ENCODE data around the gene DIAPH3.

Gene DIAPH3

GRCh38 chr13:59835569-59835968 lies 328.2 kb downstream of the DIAPH3 start:
- Histone ChIP-seq H3K27ac (no peak overlapping the region), H3K4me3 (ENCODE audit: low read depth in 1 of 2, low read length in 1 of 2) (no peak overlapping the region), H3K9me3 (no peaks in the 10 kb centered on the region), H3K4me1 (ENCODE audit: control insufficient read depth in 1 of 2, insufficient read depth in 1 of 2, low read depth in 1 of 2, low read length in 1 of 2) (no peaks in the 10 kb centered on the region), H3K27me3 (no peaks in the 10 kb centered on the region), H3K36me3 (no peaks in the 10 kb centered on the region)
- TF ChIP-seq CTCF (IDR thresholded peaks at IDR 0.05): no peak

DNA sequence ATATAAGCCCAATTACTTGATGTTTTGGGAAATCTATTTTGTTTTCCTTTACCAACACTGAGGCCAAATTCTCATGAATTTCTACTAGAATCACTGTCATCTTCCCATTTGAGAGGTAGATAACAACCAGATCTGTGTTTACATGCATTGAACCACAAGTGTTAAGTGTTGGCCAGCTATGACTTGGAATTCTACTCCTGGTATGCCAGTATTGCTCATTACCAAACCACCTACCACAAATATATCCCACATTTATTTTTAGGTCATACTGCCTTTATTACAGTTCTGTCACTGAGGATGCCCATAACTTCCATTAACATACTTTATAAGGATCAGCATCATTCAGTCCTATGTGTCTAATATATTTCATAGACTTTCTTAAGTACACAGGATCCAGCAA lies 328.9 kb downstream of the DIAPH3 start:
- H3K36me3 ChIP-seq: no peaks in the 10 kb centered on the region
- H3K27me3 ChIP-seq: no peaks in the 10 kb centered on the region
- H3K9me3 ChIP-seq: no peaks in the 10 kb centered on the region
- H3K4me1 ChIP-seq (ENCODE audit: control insufficient read depth in 1 of 2, insufficient read depth in 1 of 2, low read depth in 1 of 2, low read length in 1 of 2): no peaks in the 10 kb centered on the region
- H3K4me3 ChIP-seq (ENCODE audit: low read depth in 1 of 2, low read length in 1 of 2): no peak overlapping the region
- H3K27ac ChIP-seq: no peak overlapping the region
- no peak for TF ChIP-seq CTCF (IDR thresholded peaks at IDR 0.05)

- no peaks in the 10 kb centered on the region for H3K27me3 ChIP-seq
- H3K36me3 ChIP-seq: no peaks in the 10 kb centered on the region
- no peak overlapping the region for H3K27ac ChIP-seq
- no peak for TF ChIP-seq CTCF (IDR thresholded peaks at IDR 0.05)
- H3K4me1 ChIP-seq (ENCODE audit: control insufficient read depth in 1 of 2, insufficient read depth in 1 of 2, low read depth in 1 of 2, low read length in 1 of 2): no peaks in the 10 kb centered on the region
- H3K4me3 ChIP-seq (ENCODE audit: low read depth in 1 of 2, low read length in 1 of 2): no peak overlapping the region
- H3K9me3 ChIP-seq: no peaks in the 10 kb centered on the region
These were observed 334.0 kb downstream of the DIAPH3 start for GRCh38 chr13:59829690-59830089.

DNA sequence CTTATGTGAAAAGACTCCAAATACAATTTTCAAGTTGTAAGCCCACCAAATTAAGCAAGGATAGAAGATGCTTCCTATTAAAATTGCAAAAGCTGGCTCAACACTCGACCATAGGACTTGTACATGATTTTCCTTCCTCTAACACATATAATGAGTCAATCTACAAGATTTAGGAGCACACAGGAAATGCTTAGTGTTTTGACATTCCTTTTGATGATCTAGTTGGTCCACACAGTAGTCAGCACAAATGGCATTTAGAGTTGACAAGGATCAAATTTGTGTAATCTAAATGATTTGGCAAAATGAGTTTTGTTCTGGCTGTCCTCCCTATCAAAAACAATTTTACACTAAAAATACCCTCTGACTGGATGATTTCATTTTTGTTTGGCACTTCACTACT lies 340.2 kb downstream of the DIAPH3 start:
- no peak for TF ChIP-seq CTCF (IDR thresholded peaks at IDR 0.05)
- H3K36me3 ChIP-seq: no peaks in the 10 kb centered on the region

GRCh38 chr13:59809564-59809963 lies 354.2 kb downstream of the DIAPH3 start:
- Histone ChIP-seq H3K27me3 (no peaks in the 10 kb centered on the region), H3K4me3 (ENCODE audit: low read depth in 1 of 2, low read length in 1 of 2) (no peak overlapping the region), H3K9me3 (no peaks in the 10 kb centered on the region), H3K36me3 (no peaks in the 10 kb centered on the region), H3K4me1 (ENCODE audit: control insufficient read depth in 1 of 2, insufficient read depth in 1 of 2, low read depth in 1 of 2, low read length in 1 of 2) (no peaks in the 10 kb centered on the region), H3K27ac (no peak overlapping the region)
- TF ChIP-seq CTCF (IDR thresholded peaks at IDR 0.05): no peak

More for the DNA sequence above, 340.2 kb downstream of the DIAPH3 start:
- Histone ChIP-seq H3K9me3 (no peaks in the 10 kb centered on the region), H3K27ac (no peak overlapping the region), H3K27me3 (no peaks in the 10 kb centered on the region), H3K4me3 (ENCODE audit: low read depth in 1 of 2, low read length in 1 of 2) (no peak overlapping the region), H3K4me1 (ENCODE audit: control insufficient read depth in 1 of 2, insufficient read depth in 1 of 2, low read depth in 1 of 2, low read length in 1 of 2) (no peaks in the 10 kb centered on the region)

DNA sequence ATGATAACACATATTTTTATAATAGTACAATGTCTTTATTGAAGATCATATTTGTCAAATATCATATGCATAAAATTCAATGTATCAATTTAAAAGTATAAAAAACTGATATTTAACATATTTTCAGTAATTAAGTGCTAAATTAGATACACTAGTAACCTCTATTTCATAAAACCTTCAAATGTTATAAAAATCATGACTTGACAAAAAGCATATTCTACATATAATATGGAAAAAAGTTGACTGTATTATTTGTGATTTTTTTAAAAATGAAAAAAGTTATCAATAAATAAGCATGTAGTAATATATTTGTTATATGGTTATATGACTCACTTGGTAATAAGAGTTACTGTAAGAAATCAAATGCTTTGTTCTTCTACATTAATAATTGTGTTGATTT lies 356.9 kb downstream of the DIAPH3 start:
- Histone ChIP-seq H3K27ac (no peak overlapping the region), H3K36me3 (no peaks in the 10 kb centered on the region), H3K4me1 (ENCODE audit: control insufficient read depth in 1 of 2, insufficient read depth in 1 of 2, low read depth in 1 of 2, low read length in 1 of 2) (no peaks in the 10 kb centered on the region), H3K27me3 (no peaks in the 10 kb centered on the region), H3K9me3 (no peaks in the 10 kb centered on the region), H3K4me3 (ENCODE audit: low read depth in 1 of 2, low read length in 1 of 2) (no peak overlapping the region)
- TF ChIP-seq CTCF (IDR thresholded peaks at IDR 0.05): no peak
